GM12878 (cell line): ENCODE measurements around the gene FRS3. TPM values are rescaled to one million over a fixed set of nuclear protein-coding genes. Genes with fewer than 3 reads are reported as not detected.

ENCODE experiments used
- ATAC-seq: fragments of 200-7000 bp; cut with Tn5 transposase; 3 replicates; pipeline ENCODE4 v1.9.1; 2020; ENCODE audit warnings: mild to moderate bottlenecking, moderate library complexity
- BruUV-seq: library from RNA; stranded (reverse); fragments of 400-500 nt; replicated peaks from 2 replicates; lab custom pipeline; 2021; lab: Mats Ljungman, UMichigan
- CTCF ChIA-PET: fragments of 300-600 bp; sonication (Branson Sonifier 250); formaldehyde crosslinking; extraction: SDS; loops from one replicate; lab custom pipeline; 2021; ENCODE audit warnings: inconsistent platforms; lab: Yijun Ruan, JAX
- POLR2A ChIA-PET: fragments of 350-600 bp; formaldehyde crosslinking; extraction: SDS; loops from one replicate; lab custom pipeline; 2021; ENCODE audit warnings: inconsistent platforms; lab: Charles Lee
- RAD21 ChIA-PET: fragments of 300-600 bp; sonication (Branson Sonifier 250); formaldehyde crosslinking; loops from one replicate; lab custom pipeline; 2023; ENCODE audit warnings: antibody characterized with exemption; ENCODE audit not compliant: unreplicated experiment; lab: Charles Lee
- SMC1A ChIA-PET: fragments of 300-600 bp; sonication (Branson Sonifier 250); formaldehyde crosslinking; loops from one replicate; lab custom pipeline; 2023; ENCODE audit not compliant: unreplicated experiment, uncharacterized antibody; lab: Charles Lee
- DNase-seq: peaks from one replicate; pipeline ENCODE4 v3.0.0-alpha.2; 2011; ENCODE audit warnings: low read depth, low spot score
- FAIRE-seq: peaks from 3 replicates; lab custom pipeline; 2011; peaks lifted over from hg19 to GRCh38; lab: Jason Lieb, UNC
- H2AFZ ChIP-seq: 2 replicates; pipeline ENCODE4 v1.6.0; 2011; ENCODE audit warnings: low read depth, low read length, control low read depth; ENCODE audit not compliant: control insufficient read depth
- H3K27ac ChIP-seq: 2 replicates; pipeline ENCODE4 v1.5.1; 2011; ENCODE audit warnings: control low read depth; ENCODE audit not compliant: control insufficient read depth, insufficient read depth
- H3K27me3 ChIP-seq, 2 experiments: replicated peaks in 1 of 2; 2 replicates each; pipeline versions ENCODE4 v1.6.0 to v1.6.1; 2011; ENCODE audit warnings: low read length in 1 of 2; ENCODE audit not compliant: control insufficient read depth in 2 of 2, insufficient read depth in 2 of 2
- H3K36me3 ChIP-seq, 2 experiments: 2 replicates each; pipeline ENCODE4 v1.5.1; 2011; ENCODE audit warnings: low read length in 1 of 2; ENCODE audit not compliant: control insufficient read depth in 2 of 2, insufficient read depth in 2 of 2
- H3K4me1 ChIP-seq: 2 replicates; pipeline ENCODE4 v1.6.1; 2011; ENCODE audit warnings: mild to moderate bottlenecking, low read length, moderate library complexity, mixed read lengths; ENCODE audit not compliant: control insufficient read depth, insufficient read depth
- H3K4me2 ChIP-seq: 2 replicates; pipeline ENCODE4 v1.6.0; 2011; ENCODE audit warnings: control low read depth; ENCODE audit not compliant: control insufficient read depth, insufficient read depth
- H3K4me3 ChIP-seq: fragments of 200-600 bp; sonication (generic); 2 replicates; pipeline ENCODE4 v1.5.1; 2016
- H3K79me2 ChIP-seq: 2 replicates; pipeline ENCODE4 v1.6.0; 2011; ENCODE audit warnings: low read length; ENCODE audit not compliant: control insufficient read depth, insufficient read depth
- H3K9ac ChIP-seq: 2 replicates; pipeline ENCODE4 v1.8.0; 2011; ENCODE audit warnings: low read length, control low read depth, mixed read lengths; ENCODE audit not compliant: control insufficient read depth, insufficient read depth
- H3K9me3 ChIP-seq: replicated peaks from 3 replicates; pipeline ENCODE4 v1.5.1; 2011; ENCODE audit warnings: mild to moderate bottlenecking, low read length; ENCODE audit not compliant: control insufficient read depth, insufficient read depth
- H4K20me1 ChIP-seq: 2 replicates; pipeline ENCODE4 v1.6.0; 2011; ENCODE audit not compliant: control insufficient read depth, insufficient read depth
- LARP7 ChIP-seq: fragments of 450-650 bp; IDR thresholded peaks from 2 replicates; pipeline ENCODE4 v1.6.1; 2017; ENCODE audit warnings: mild to moderate bottlenecking
- MYC ChIP-seq: IDR thresholded peaks from 2 replicates; pipeline ENCODE4 v1.6.1; 2011; ENCODE audit warnings: mild to moderate bottlenecking, low read length, moderate library complexity, inconsistent platforms; ENCODE audit not compliant: insufficient read depth, insufficient replicate concordance, insufficient read length, severe bottlenecking
- WGBS: methylation state at CpG from one replicate; pipeline ENCODE4 v1.1.6; 2016; ENCODE audit warnings: low lambda C conversion rate; ENCODE audit not compliant: insufficient replicate concordance, insufficient coverage; ENCODE audit errors: missing lambda C conversion rate; 5-methylcytosine and 5-hydroxymethylcytosine counted together
- in situ Hi-C: fragments of 300-500 bp; cut with MboI; formaldehyde crosslinking; loops from 9 replicates; pipeline ENCODE4 v1.14.3; 2018; ENCODE audit warnings: mixed read lengths
- intact Hi-C: fragments of 100-400 bp; cut with micrococcal nuclease; formaldehyde crosslinking; loops from one replicate; pipeline ENCODE4 v1.14.2; 2022; ENCODE audit not compliant: unreplicated experiment
- polyA plus RNA-seq, 11 experiments: library from polyadenylated mRNA; depleted of rRNA in 4 of 11; unstranded in 6 of 11; stranded (reverse) in 5 of 11; fragments of >200 nt; fragmentation: Nextera tagmentation in 4 of 11; fragmentation: Illumina TruSeq in 1 of 11; extraction: Ambion mirVana in 4 of 11; extraction: Trizol in 1 of 11; gene quantifications; 1 replicate in 1 of 11; 2 replicates in 10 of 11; pipeline versions ENCODE4 v1.2.1 to v1.2.3, GENCODE V29; 2011 to 2016; ENCODE audit warnings: inconsistent platforms in 2 of 11, missing spikeins in 2 of 11, low read depth in 1 of 11
- total RNA-seq, 4 experiments: library from RNA; depleted of rRNA in 3 of 4; stranded (reverse); fragments of >200 nt in 3 of 4; fragmentation: Illumina TruSeq in 1 of 4; extraction: Trizol in 1 of 4; gene quantifications; 2 replicates each; pipeline versions ENCODE4 v1.2.1 to v1.2.3, GENCODE V29; 2013 to 2021
- TF ChIP-seq, protein P1 (sequence below): IDR thresholded peaks from 2 replicates; pipeline ENCODE4 v1.6.1; 2011; ENCODE audit warnings: low read depth, low read length, improper control_type of control experiment, borderline replicate concordance

The FRS3 gene
- total and polyA plus RNA-seq, 10 of the 15 experiments (the other 5 are each of a cell fraction or from before 2014, with no cell fraction given): 0.05 to 3.4 (median 1.5) TPM

DNA sequence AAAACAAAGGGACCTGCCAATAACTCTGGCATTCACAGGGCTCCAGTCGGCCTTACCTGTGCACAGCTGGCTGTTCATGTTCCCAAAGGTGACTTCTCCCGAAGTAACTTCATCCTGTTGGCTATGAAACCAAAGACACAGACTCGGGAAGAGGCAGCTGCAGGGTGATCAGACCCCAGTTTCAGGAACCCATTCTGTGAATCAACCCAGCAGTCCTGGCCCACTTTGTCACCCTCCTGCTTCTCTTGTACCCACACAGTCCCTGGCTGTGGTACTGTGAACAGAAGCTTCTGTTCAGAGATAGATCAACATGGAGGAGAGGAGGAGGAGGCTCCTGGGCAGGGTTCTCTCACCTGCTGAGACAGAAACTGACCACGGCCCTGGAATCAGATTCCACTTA is 23.8 kb downstream of the FRS3 start:
- SMC1A ChIA-PET: no interaction called here
- in situ Hi-C loops: no loop called here
- no peak for ATAC-seq
- TF ChIP-seq, protein P1, sequence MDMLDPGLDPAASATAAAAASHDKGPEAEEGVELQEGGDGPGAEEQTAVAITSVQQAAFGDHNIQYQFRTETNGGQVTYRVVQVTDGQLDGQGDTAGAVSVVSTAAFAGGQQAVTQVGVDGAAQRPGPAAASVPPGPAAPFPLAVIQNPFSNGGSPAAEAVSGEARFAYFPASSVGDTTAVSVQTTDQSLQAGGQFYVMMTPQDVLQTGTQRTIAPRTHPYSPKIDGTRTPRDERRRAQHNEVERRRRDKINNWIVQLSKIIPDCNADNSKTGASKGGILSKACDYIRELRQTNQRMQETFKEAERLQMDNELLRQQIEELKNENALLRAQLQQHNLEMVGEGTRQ: no peak
- TF ChIP-seq LARP7: no peak
- TF ChIP-seq, all 136 proteins: peak for 0
- no peaks in the 10 kb centered on the region for H3K36me3 ChIP-seq
- H3K79me2 ChIP-seq: no peaks in the 10 kb centered on the region
- BruUV-seq: no TSS peak
- RAD21 ChIA-PET: no interaction called here
- no peak overlapping the region for H3K27ac ChIP-seq
- H3K4me2 ChIP-seq: no peak overlapping the region
- intact Hi-C loops: no loop called here
- CTCF ChIA-PET: no interaction called here
- DNase-seq (no peak), FAIRE-seq (no peak)
- 24% methylated on average over 4 of the region's 4 CpGs for WGBS
- no peaks in the 10 kb centered on the region for H3K9me3 ChIP-seq
- peaks cover 0 to 4% of the 10 kb centered on the region in 2 experiments; a peak in 2 of 4 replicates for H3K27me3 ChIP-seq
- H3K9ac ChIP-seq: no peak overlapping the region
- no peaks in the 10 kb centered on the region for H4K20me1 ChIP-seq
- POLR2A ChIA-PET: no interaction called here
- H3K4me3 ChIP-seq: no peak overlapping the region
- no peak overlapping the region for H2AFZ ChIP-seq
- no peaks in the 10 kb centered on the region for H3K4me1 ChIP-seq

DNA sequence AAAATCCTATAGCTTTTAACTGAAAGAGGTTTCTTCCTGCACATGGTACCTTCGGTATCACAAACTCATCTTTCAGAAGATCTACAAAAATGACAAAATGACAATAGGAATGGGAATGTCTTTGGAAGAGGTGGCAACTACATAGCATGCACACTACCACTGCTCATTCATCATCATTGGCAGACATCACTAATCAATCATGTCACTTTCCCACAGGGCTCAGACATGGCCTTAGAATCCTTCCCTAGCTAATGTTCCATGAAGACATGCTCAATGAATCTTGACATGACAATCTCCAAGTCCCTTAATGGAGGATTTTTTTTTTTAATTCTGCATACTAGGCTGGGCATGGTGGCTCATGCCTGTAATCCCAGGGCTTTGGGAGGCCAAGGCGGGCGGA is 29.3 kb downstream of the FRS3 start:
- no peak for TF ChIP-seq MYC
- TF ChIP-seq, protein P1: no peak

More for the DNA sequence above, 29.3 kb downstream of the FRS3 start:
- WGBS: 67% methylated on average over 3 of the region's 3 CpGs
- H3K4me3 ChIP-seq: no peak overlapping the region
- no peak overlapping the region for H3K9ac ChIP-seq
- no peaks in the 10 kb centered on the region for H4K20me1 ChIP-seq
- H3K79me2 ChIP-seq: no peaks in the 10 kb centered on the region
- no peak for DNase-seq
- intact Hi-C loops (no loop called here), in situ Hi-C loops (no loop called here)
- no peak for FAIRE-seq
- H3K27me3 ChIP-seq: no peaks in the 10 kb centered on the region; a peak in 1 of 4 replicates
- POLR2A ChIA-PET: no interaction called here
- ATAC-seq: no peak
- no peak overlapping the region for H2AFZ ChIP-seq
- SMC1A ChIA-PET: no interaction called here
- RAD21 ChIA-PET: no interaction called here
- H3K4me1 ChIP-seq: no peaks in the 10 kb centered on the region
- no peak overlapping the region for H3K27ac ChIP-seq
- H3K4me2 ChIP-seq: no peak overlapping the region
- H3K36me3 ChIP-seq: no peaks in the 10 kb centered on the region
- CTCF ChIA-PET: interaction anchor here (1.1 kb wide), 1 partner anchor 13 kb away, joined by 3 read pairs; no protein-coding TSS in a partner anchor
- no peaks in the 10 kb centered on the region for H3K9me3 ChIP-seq
- no TSS peak for BruUV-seq
